ENCODE data around the gene ICE2. TPM values are rescaled to one million over a fixed set of nuclear protein-coding genes. Genes with fewer than 3 reads are reported as not detected.

Gene ICE2
- total and polyA plus RNA-seq, 2 of the 4 experiments (the other 2 are of a cell fraction) = 14.7 to 21.1 TPM

DNA sequence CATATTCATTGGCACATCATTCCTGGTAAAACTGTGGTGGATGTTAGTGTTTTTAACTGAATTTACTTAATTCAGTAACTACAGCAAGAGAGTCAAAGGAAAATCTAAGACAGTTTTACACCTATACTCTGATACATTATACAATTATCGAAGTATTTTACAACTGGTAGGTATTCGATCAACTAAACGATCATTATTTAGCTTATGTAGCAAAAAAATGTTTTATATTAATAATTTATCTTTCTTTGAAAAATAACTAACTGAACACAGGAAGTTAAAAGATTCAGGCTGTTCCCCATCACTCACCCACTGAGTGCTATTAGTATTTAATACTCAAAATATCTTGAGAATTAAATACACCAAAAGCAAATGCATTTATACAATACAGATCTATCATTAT lies 21.0 kb downstream of the ICE2 start:
- no peak overlapping the region for H3K14ac ChIP-seq (replicated peaks; ENCODE audit: low read depth, low read length)
- no peak overlapping the region for H2AFZ ChIP-seq (replicated peaks; ENCODE audit: low read length, poor library complexity)
- no peak overlapping the region for H3K9ac ChIP-seq (ENCODE audit: low read depth, low read length)
- no peak overlapping the region for H3K56ac ChIP-seq (ENCODE audit: extremely low read depth, insufficient read depth, low read length)
- in situ Hi-C loops (cut with MboI; ENCODE audit: low sequenced_read_pairs) (no loop called here), dilution Hi-C loops (cut with HindIII; ENCODE audit: low sequenced_read_pairs, unreplicated experiment) (no loop called here), intact Hi-C loops (cut with micrococcal nuclease) (no loop called here)
- no peak overlapping the region for H3K27ac ChIP-seq (ENCODE audit: insufficient read depth, low read length)
- H2BK120ac ChIP-seq (ENCODE audit: low read depth, low read length) = no peak overlapping the region
- peaks cover 5 to 10% of the 10 kb centered on the region in 2 experiments; a peak in 3 of 4 replicates for H3K79me1 ChIP-seq (ENCODE audit: low read depth in 1 of 2, low read length in 2 of 2)
- CTCF ChIA-PET = no interaction called here
- no peak for DNase-seq
- no peaks in the 10 kb centered on the region for H3K27me3 ChIP-seq (ENCODE audit: control insufficient read depth, insufficient read depth, low read length)
- WGBS, 2 experiments (ENCODE audit: extremely low coverage in 2 of 2, insufficient read length in 1 of 2) = no CpG with 5 or more reads among the region's 3 CpGs
- H2BK5ac ChIP-seq (ENCODE audit: low read depth, low read length, poor library complexity, severe bottlenecking) = no peak overlapping the region
- ATAC-seq (ENCODE audit: low read depth) = no peak
- TF ChIP-seq RFX5 (IDR thresholded peaks at IDR 0.05; ENCODE audit: low read depth, low read length) (no peak), MAZ (IDR thresholded peaks at IDR 0.05; ENCODE audit: borderline replicate concordance, low read depth, low read length) (no peak), BHLHE40 (IDR thresholded peaks at IDR 0.05; ENCODE audit: low read depth, low read length) (no peak), CHD1 (IDR thresholded peaks at IDR 0.05; ENCODE audit: low read depth, low read length) (no peak), RAD21 (IDR thresholded peaks at IDR 0.05; ENCODE audit: low read length) (no peak), CEBPB (IDR thresholded peaks at IDR 0.05; ENCODE audit: low read depth, low read length) (no peak), NFE2L2 (IDR thresholded peaks at IDR 0.05; ENCODE audit: low read depth, low read length) (no peak), MXI1 (IDR thresholded peaks at IDR 0.05; ENCODE audit: borderline replicate concordance, low read depth, low read length) (no peak), POLR2A (IDR thresholded peaks at IDR 0.05; ENCODE audit: low read depth, low read length) (no peak), MAFK (IDR thresholded peaks at IDR 0.05; ENCODE audit: low read depth, low read length) (no peak), CTCF (conservative IDR thresholded peaks at IDR 0.05; ENCODE audit: low read depth, low read length) (no peak), FOS (IDR thresholded peaks at IDR 0.05; ENCODE audit: low read depth, low read length) (no peak), RCOR1 (IDR thresholded peaks at IDR 0.05; ENCODE audit: insufficient replicate concordance, low read length) (no peak), SMC3 (IDR thresholded peaks at IDR 0.05; ENCODE audit: low read depth, low read length) (no peak)
- TF ChIP-seq, protein P1, sequence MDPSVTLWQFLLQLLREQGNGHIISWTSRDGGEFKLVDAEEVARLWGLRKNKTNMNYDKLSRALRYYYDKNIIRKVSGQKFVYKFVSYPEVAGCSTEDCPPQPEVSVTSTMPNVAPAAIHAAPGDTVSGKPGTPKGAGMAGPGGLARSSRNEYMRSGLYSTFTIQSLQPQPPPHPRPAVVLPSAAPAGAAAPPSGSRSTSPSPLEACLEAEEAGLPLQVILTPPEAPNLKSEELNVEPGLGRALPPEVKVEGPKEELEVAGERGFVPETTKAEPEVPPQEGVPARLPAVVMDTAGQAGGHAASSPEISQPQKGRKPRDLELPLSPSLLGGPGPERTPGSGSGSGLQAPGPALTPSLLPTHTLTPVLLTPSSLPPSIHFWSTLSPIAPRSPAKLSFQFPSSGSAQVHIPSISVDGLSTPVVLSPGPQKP (IDR thresholded peaks at IDR 0.05; ENCODE audit: borderline replicate concordance, low read depth, low read length) = no peak
- TF ChIP-seq, protein P2, sequence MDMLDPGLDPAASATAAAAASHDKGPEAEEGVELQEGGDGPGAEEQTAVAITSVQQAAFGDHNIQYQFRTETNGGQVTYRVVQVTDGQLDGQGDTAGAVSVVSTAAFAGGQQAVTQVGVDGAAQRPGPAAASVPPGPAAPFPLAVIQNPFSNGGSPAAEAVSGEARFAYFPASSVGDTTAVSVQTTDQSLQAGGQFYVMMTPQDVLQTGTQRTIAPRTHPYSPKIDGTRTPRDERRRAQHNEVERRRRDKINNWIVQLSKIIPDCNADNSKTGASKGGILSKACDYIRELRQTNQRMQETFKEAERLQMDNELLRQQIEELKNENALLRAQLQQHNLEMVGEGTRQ (IDR thresholded peaks at IDR 0.05; ENCODE audit: low read depth, low read length) = no peak
- no peak overlapping the region for H3K4me3 ChIP-seq (ENCODE audit: insufficient read depth, low read depth, low read length)
- H3K23ac ChIP-seq (ENCODE audit: low read depth, low read length) = no peak overlapping the region; the same call in 1 of the 2 replicates
- POLR2A ChIA-PET (ENCODE audit: unreplicated experiment) = no interaction called here
- no peaks in the 10 kb centered on the region for H3K4me1 ChIP-seq (ENCODE audit: control insufficient read depth, insufficient read depth, low read length)
- H2BK20ac ChIP-seq (ENCODE audit: low read depth, low read length) = no peak overlapping the region
- H3K4me2 ChIP-seq (ENCODE audit: low read depth, low read length) = no peak overlapping the region
- no peaks in the 10 kb centered on the region; the same call in none of the 2 replicates for H3K9me1 ChIP-seq (ENCODE audit: insufficient read depth, low read length)
- H3K4ac ChIP-seq (ENCODE audit: low read depth, low read length) = no peak overlapping the region
- H4K5ac ChIP-seq (ENCODE audit: low read depth, low read length) = no peak overlapping the region
- H2AK5ac ChIP-seq (ENCODE audit: low read depth, low read length) = no peak overlapping the region
- no peaks in the 10 kb centered on the region for H4K20me1 ChIP-seq (ENCODE audit: insufficient read depth, low read length)
- no peak overlapping the region for H3K18ac ChIP-seq (ENCODE audit: low read depth, low read length)
- no peak overlapping the region for H2AK9ac ChIP-seq (replicated peaks; ENCODE audit: low read depth, low read length, poor library complexity)
- no TSS peak for BruUV-seq (replicated peaks)
- no peak overlapping the region for H4K91ac ChIP-seq (ENCODE audit: insufficient read depth, low read depth, low read length)
- H2BK15ac ChIP-seq (ENCODE audit: low read depth, low read length) = no peak overlapping the region
- H3K36me3 ChIP-seq (ENCODE audit: control insufficient read depth, insufficient read depth, low read length) = peaks cover 12% of the 10 kb centered on the region
- H4K8ac ChIP-seq (ENCODE audit: low read depth in 2 of 2, low read length in 2 of 2) = no peak overlapping the region
- no peaks in the 10 kb centered on the region for H3K9me3 ChIP-seq (ENCODE audit: control insufficient read depth, insufficient read depth, low read length)

Measured in IMR-90 (cell line).